HG03521 (cell line): Measurements from ENCODE around the gene OR6C76.
"Not testable (repeated sequence)": the region's sequence is repeated elsewhere in the genome, so short reads cannot be mapped to it uniquely, and the experiment has no call there.

Experiments
- ATAC-seq: cut with Tn5 transposase; IDR thresholded peaks from one replicate; pipeline ENCODE4 v1.9.1; 2021; ENCODE audit warnings: mild to moderate bottlenecking, moderate library complexity; ENCODE audit not compliant: unreplicated experiment

Gene OR6C76

DNA sequence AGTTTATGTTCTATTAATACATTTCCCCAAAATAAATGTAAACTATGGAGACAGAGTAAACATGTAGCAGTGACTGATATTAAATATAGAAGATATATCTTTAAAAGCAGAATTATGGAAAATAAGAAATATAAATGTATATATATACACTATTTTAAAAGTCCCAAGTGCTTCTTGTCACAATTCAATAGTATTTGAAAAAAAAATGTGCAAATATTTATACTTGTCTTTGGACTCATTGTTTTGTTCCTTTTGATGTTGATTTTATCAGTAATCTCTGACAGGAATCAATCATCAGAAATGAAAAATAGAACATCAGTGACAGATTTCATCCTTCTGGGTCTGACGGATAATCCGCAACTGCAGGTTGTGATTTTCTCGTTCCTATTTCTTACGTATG is at the start of gene OR6C76:
TSS of gene OR6C76 (plus strand) at position 301 of the 400 bp plus-strand sequence. CDS start at position 301, 0 bp downstream.
- no peak for ATAC-seq

DNA sequence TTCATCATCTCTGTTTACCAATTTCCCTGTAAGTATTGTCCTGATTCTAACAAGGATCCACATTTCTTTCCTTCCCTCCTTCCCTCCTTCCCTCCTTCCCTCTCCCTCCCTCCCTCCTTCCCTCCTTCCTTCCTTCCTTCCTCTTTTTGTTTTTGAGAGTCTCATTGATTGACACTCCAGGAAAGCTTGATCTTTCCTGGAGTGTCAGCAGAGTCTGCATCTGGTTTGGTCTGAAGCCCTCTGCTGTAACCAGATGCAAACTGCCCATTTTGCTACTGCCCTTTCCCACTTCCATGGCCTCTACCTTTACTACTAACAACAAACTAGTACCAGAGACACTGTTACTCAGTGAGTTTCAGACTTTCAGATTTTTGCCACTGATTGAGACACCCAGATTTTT is 40.2 kb upstream of the OR6C76 start:
- no peak for ATAC-seq

DNA sequence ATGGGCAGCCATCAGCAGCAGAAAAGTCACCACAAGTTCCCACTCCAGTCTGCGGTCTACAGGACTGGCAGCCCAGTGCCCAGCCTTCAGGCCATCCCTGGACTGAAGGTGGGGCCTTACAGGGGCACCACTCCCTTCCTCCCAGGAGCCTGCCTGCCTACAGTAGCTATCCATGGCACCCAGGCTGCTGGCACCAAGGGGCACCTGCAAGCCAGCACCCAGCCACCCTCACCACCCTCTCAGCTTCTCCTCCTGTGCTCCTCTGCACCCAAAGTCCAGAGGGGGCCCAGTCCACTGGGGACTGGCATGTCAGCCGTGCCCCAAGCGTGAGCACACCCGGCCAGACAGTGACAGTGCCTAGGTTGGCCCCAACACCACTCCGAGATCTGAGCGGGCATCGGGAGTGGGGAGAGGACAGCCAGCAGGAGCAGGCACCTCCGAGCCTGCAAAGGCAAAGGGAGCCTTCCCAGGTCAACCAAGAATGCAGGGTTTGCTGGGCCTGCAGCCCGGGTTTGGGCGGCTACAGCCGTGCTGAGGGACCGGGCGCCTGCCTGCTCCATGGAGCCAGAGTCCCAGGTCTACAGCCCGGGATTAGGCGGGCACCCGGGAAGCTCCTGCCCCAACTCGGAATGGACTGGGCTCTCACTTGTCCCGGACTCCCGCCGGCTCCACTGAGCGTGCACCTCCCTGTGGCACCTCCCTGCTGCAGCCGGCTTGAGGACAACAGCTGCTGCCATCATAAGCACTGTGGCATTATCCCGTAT is 33.8 kb upstream of the OR6C76 start:
- no peak for ATAC-seq

DNA sequence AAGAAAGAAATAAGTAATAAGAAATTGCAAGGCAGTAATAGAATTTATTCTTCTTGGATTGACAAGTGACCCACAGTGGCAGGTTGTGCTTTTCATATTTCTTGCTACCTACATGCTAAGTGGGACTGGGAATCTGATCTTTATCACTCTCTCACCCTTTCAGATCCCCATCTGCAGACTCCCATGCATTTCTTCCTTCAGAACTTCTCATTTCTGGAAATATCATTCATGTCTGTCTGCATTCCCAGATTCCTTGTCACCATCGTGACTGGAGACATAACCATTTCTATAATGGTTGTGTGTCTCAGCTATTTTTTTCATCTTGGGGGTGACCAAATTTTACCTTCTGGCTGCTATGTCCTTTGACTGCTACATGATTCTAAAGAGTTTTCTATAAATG is 29.7 kb upstream of the OR6C76 start:
- no peak for ATAC-seq

DNA sequence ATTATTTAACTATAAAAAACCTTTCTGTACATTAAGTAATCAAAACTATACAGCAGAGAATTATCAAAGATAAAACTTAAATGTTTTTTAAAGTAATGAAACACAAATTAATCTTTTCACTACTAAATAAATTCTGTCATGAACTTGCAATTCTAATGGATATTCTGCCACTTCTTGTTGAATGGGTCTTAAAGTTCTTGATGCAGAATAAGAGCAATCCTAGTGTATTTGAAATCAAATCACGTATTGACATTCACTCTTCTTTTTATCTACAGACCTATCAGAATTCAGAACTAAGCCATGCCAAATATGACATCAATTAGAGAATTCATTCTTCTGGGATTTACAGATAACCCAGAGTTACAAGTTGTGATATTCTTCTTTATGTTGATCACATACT is 25.8 kb upstream of the OR6C76 start, which contains the start of gene OR6C65:
TSS of gene OR6C65 (plus strand) at position 301 of the 400 bp plus-strand sequence. CDS start at position 301, 0 bp downstream.
- no peak for ATAC-seq

DNA sequence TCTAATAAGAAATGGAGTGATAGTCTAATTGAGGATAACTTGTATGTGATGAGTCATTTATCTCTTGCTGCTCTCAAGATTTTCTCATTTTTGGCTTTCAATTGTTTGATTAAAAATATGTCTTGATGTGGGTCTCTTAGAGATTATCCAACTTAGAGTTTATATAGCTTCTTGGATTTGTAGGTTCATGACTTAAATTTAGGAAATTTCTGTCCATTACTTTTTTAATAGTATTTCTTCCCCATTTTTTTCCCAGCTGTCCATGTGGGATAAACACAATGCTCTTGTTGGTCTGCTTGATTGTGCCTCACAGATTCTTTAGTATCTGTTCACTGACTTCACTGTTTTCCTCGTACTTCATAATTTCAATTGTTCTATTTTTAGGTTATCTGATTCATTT is 18.2 kb upstream of the OR6C76 start:
- no peak for ATAC-seq

DNA sequence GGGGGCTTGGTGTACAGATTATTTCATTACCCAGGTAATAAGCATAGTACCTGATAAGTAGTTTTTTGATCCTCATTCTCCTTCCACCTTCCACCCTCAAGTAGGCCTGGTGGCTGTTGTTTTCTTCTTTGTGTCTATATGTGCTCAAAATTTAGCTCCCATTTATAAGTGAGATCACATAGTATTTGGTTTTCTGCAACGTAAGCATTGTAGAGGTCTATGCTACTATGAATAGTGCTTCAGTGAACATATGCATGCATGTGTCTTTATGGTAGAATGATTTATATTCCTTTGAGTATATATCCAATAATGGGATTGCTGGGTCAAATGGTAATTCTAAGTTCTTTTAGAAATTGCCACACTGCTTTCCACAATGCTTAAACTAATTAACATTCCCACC is 16.9 kb upstream of the OR6C76 start:
- not testable (repeated sequence) for ATAC-seq

DNA sequence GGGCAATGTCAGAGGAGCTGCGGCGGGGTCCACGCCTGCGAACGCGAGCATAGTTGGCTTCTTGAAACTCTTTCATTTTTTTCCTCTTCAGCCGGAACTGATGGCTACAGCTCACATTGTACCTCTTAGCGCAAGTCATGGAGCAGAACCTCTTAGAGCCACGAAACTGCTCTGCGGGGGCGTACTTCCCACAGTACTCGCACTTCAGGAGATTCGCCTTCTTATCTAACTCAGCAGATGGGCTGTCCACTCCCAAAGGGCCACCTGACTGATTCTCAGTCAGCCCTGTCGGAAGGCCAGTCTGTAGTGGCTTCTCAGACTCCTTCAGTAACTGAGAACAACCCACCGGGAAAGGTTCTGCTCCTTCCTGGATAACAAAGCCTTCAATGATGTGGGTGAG is 13.9 kb upstream of the OR6C76 start:
- not testable (repeated sequence) for ATAC-seq

DNA sequence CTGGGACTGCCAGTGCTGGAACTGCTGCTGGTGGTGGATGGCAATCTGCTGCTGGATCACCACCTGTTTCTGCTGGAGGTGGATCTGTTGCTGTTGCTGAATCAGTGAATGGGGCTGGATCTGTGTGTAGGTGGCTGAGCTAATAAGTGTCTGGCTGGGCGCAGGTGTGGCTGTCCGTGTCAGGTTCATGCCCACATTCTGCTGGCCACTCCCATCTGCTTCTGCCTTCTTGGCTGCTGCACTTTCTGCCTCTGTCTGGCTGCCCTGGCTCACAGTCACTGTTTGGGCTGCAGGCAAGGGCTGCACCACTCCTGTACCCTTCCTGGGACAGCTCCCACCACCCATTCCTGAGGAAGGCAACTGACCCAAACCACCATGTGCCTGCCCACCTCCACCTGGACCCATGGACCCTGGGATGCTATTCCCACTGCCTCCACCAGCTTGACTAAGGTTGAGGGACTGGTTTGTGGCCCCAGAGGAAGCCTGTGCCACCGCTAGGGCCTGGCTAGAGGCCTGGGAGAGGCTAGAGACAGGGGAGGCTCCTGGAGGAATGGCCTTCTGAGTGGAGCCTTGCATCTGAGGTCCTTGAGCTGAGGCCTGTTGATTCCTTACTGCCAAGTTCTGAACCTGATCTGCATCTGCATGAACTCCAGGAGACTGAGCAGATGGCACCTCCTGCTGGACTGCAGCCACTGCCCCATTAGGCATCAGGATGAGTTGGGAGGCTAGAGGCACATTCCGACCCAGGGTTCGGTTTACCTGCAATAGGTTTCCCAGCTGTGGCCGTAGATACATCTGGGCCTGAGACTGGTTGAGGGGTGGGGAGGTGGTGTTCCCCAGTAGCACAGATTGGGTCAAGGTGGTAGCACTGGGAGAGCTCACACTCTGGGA is 12.3 kb upstream of the OR6C76 start:
- ATAC-seq: not testable (repeated sequence)

DNA sequence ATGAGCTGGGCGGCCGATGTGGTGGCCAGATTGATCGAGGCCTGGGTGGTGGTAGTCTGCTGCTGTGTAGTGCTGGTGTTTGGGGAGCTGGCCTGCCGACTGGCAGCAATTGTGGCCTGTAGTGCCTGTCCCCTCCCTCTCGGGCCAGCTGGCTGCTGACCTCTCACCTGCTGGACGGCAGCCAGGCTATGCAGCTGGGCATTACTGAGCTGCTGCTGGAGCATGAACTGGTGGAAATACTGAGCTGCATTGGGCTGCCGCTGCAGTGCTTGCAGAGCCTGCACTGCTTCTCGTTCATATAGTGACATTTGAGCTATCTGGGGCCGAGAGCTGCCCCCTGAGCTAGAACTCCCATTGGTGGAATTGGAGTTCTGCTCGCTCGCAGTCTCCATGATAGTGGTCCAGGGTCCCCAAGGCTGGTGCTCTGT is 11.6 kb upstream of the OR6C76 start:
- not testable (repeated sequence) for ATAC-seq

DNA sequence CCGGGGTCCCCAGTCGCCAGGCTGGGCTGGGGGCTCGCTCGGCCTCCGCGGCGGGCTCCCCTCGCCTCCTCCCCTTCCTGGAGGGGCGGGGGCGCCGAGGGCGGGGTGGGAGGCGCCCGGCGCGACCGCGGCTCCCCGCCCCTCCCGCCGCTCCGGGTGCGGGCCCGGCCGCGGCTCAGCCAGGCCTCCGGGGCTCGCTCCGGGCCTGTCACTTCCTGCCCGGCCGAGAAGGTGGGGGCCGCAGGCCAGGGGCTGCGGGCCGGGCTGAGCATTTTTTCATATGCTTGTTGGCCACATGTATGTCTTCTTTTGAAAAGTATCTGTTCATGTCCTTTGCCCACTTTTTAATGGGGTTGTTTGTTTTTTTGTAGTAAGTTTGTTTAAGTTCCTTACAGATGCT is 11.2 kb upstream of the OR6C76 start:
- not testable (repeated sequence) for ATAC-seq

DNA sequence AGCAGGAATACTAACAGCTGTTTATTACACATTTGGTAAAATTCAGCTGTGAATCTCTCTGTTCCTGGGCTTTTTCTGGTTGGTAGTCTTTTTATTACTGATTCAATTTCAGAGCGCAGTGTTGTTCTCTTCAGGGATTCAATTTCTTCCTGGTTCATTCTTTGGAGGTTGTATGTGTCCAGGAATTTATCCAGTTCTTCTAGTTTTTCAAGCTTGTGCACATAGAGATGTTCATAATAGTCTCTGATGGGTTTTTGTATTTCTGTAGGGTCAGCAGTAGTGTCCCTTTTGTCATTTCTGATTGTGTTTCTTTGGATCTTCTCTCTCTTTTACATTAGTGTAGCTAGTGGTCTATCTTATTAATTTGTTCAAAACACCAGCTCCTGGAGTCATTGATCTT is 9.1 kb upstream of the OR6C76 start:
- ATAC-seq: no peak

DNA sequence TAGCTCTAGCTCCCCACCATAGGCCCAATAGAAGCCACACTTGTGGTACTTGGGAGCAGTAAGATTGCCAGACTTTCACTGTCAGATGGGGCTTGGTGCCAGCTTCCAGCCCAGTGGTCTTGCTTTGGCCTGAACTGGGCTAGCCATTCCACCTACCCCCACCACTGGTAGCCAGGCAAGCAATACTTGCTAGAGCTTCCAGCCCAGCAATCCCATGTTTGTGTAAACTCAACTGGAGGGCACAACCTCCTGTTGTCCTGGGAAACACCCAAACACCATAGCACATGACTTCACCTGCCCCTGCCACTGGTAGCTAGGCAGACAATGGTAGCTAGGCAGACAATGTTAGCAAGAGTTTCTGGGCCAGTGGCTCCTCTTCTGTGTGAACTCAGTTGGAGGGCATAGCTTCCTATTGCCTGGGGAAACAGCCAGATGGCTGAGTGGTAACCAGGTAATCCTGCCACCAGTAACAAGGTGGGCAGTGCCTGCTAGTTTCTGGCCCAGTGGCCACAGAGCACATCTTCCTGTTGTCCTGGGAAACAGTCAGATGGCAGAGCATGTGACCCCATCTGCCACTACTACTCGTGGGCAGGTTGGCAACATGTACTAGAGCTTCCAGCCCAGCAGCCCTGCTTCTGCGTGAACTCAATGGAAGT is 5.6 kb upstream of the OR6C76 start:
- no peak for ATAC-seq

DNA sequence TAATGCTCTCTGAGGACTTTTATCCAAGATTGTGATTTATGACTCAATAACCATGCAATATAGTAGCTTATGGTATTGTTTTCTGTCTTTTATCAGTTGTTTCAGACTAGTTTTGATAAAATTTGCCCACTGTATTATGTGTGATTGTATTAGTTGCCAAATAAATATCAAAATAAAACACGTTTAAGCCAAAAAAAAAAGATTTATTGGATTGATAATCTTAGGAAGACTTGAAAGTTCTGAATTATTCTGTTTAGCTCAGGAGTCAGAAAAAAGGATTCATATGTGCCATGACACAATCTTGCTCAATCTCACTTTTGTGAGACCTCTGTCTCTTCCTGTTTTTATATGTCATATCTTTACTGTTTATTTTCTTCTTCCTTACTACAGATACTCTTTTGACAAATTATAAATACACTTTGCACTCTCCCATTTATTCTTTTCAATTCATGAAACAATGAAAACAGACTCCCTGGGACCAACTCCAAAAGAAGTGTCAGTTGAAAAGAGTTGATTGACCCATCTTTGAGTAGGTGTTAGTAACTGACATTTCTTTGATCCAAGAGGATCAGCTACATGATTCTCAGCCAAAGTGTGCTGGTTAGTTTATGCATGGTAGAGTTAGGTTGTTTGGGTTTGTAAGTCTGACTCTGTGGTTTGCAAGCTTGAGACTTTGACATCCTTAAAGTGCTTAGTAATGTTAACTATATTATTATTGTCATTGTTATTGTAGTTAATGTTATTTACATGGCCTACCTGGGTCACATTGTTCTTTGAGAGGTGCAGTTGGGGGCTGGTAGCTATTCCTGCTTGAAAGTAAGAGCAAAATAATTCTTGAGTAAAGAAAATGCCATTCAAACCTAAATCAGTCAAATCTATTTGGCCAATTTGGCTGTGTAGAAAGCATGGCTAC is 2.5 kb downstream of the OR6C76 start:
- no peak for ATAC-seq

DNA sequence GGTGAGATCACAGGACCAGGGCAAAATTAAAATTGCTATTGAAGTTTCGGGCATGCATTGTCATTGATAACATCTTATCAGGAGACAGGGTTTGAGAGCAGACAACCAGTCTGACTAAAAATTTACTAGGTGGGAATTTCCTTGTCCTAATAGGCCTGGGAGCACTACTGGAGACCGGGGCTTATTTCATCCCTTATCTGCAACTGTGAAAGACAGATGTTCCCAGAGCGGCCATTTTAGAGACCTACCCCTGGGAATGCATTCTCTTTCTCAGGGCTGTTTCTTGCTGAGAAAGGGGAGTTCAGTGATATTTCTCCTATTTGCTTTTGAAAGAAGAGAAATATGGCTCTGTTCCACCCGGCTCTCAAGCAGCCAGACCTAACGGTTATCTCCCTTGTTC is 15.2 kb downstream of the OR6C76 start:
- not testable (repeated sequence) for ATAC-seq

DNA sequence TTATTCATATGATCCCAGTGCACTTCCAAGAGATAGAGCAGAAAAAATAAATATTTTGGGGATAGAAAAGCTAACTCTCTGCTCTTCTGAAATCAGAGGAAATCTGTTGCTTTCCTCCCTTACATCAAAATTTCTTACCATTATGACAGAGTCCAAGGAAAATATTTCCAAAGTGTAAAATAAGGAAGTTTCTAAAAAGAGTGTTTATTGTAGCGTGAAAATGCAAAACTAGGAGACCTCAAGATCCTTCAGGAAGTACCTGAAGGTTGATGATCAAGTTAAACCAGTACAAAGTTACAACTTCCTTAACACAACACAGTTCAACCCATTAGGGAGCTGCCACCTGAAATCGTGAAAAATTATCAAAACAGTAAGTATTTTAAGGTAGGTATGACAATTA is 17.7 kb downstream of the OR6C76 start, which contains the start of gene OR6C2:
TSS of gene OR6C2 (plus strand) at position 301 of the 400 bp plus-strand sequence. CDS start 8,138 bp downstream, outside the sequence.
- no peak for ATAC-seq

DNA sequence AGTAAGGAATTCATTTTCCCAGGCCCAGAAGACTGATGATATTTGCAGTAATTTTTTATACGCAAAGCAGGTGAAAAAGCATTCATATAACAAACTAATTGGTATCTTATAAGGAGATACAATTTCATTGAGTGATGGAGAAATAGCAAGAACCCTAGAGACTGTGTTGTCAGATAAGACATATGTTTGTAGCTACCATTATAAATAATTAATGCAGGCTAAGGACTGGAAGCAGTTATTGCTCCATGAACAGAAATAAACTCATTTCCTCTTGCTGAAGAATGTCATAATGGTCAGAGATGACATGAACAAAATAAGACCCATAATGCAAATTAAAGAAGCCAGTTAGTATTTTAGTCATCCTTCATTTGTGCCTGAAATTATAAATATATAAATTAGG is 19.3 kb downstream of the OR6C76 start:
- no peak for ATAC-seq

DNA sequence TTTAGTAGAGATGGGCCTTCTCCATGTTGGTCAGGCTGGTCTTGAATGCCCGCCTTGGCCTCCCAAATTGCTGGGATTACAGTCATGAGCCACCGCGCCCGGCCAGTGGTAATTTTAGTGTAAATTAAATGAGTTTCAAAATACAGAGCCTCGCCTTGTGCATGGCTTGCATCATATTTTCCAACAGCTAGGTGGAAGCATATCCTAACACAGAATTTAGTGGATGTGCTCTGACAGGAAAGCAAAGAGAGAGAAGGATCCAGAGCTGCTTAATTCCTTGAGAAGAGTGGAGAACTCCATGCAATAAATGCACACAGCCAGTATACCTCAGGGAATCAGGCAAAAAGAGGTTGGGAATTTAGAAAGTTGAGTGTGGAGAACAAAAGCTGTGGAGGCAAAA is 20.3 kb downstream of the OR6C76 start:
- ATAC-seq: no peak

DNA sequence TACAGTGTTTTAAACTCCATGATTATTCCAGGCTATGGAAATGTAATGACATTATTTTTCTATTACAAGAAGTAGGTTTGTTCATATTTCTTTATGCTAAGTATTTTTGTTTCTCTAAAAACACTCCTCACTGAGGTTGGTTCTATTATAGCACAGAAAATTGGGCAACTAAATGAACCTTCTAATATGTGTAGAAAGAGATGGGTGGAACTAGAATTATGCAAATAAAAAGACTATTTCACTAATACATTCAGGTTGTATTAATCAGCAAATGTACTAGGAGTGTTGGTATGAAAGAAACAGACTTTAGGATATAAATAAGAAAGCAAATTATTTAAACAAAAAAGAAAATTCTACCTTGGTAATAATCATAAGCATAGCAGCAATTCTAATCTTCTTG is 22.8 kb downstream of the OR6C76 start:
- ATAC-seq: no peak

DNA sequence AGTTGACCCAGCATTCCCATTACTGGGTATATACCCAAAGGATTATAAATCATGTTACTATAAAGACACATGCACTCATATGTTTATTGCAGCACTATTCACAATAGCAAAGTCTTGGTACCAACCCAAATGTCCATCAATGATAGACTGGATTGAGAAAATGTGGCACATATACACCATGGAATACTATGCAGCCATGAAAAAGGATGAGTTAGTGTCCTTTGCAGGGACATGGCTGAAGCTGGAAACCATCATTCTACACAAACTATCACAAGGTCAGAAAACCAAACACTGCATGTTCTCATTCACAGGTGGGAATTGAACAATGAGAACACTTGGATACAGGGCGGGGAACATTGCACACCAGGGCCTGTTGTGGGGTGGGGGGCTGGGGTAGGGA is 38.9 kb downstream of the OR6C76 start:
- ATAC-seq: not testable (repeated sequence)
